ENCODE measurements around the gene MPDU1. TPM values are rescaled to one million over a fixed set of nuclear protein-coding genes. Genes with fewer than 3 reads are reported as not detected.

The MPDU1 gene
- total and polyA plus RNA-seq, 2 of the 4 experiments (the other 2 are of a cell fraction): 135 to 149 TPM

GRCh38 chr17:7633093-7633492 is 49.4 kb downstream of the MPDU1 start:
- BruUV-seq (replicated peaks): no TSS peak
- ChIA-PET CTCF (interaction anchor here (0.5 to 5.3 kb wide), 8 partner anchors 9 to 427 kb away, joined by 3 to 27 read pairs (median 4); partner anchors contain the start of genes TP53 and WRAP53), POLR2A (ENCODE audit: unreplicated experiment) (no interaction called here)
- intact Hi-C loops (cut with micrococcal nuclease) (no loop called here), in situ Hi-C loops (cut with MboI; ENCODE audit: low sequenced_read_pairs) (no loop called here), dilution Hi-C loops (cut with HindIII; ENCODE audit: low sequenced_read_pairs, unreplicated experiment) (no loop called here)
- no CpG with 5 or more reads among the region's 2 CpGs for WGBS, 2 experiments (ENCODE audit: extremely low coverage in 2 of 2, insufficient read length in 1 of 2)
- DNase-seq: no peak
- Histone ChIP-seq H3K23ac (ENCODE audit: low read depth, low read length) (no peak overlapping the region), H2BK20ac (ENCODE audit: low read depth, low read length) (no peak overlapping the region), H2AFZ (replicated peaks; ENCODE audit: low read length, poor library complexity) (no peak overlapping the region), H2BK120ac (ENCODE audit: low read depth, low read length) (no peak overlapping the region), H3K4me2 (ENCODE audit: low read depth, low read length) (no peak overlapping the region), H3K4me3 (ENCODE audit: insufficient read depth, low read depth, low read length) (no peak overlapping the region), H3K9ac (ENCODE audit: low read depth, low read length) (no peak overlapping the region), H3K27ac (ENCODE audit: insufficient read depth, low read length) (no peak overlapping the region), H3K9me3 (ENCODE audit: control insufficient read depth, insufficient read depth, low read length) (no peaks in the 10 kb centered on the region), H3K9me1 (ENCODE audit: insufficient read depth, low read length) (no peaks in the 10 kb centered on the region), H3K18ac (ENCODE audit: low read depth, low read length) (no peak overlapping the region), H4K91ac (ENCODE audit: insufficient read depth, low read depth, low read length) (no peak overlapping the region), H2AK5ac (ENCODE audit: low read depth, low read length) (no peak overlapping the region), H2BK15ac (ENCODE audit: low read depth, low read length) (no peak overlapping the region), H3K4ac (ENCODE audit: low read depth, low read length) (no peak overlapping the region), H3K36me3 (ENCODE audit: control insufficient read depth, insufficient read depth, low read length) (no peaks in the 10 kb centered on the region), H4K20me1 (ENCODE audit: insufficient read depth, low read length) (no peaks in the 10 kb centered on the region), H2AK9ac (replicated peaks; ENCODE audit: low read depth, low read length, poor library complexity) (no peak overlapping the region), H4K8ac (ENCODE audit: low read depth in 2 of 2, low read length in 2 of 2) (no peak overlapping the region), H2BK5ac (ENCODE audit: low read depth, low read length, poor library complexity, severe bottlenecking) (no peak overlapping the region), H3K14ac (replicated peaks; ENCODE audit: low read depth, low read length) (no peak overlapping the region), H4K5ac (ENCODE audit: low read depth, low read length) (no peak overlapping the region), H3K79me1 (ENCODE audit: low read depth in 1 of 2, low read length in 2 of 2) (no peaks in the 10 kb centered on the region), H3K27me3 (ENCODE audit: control insufficient read depth, insufficient read depth, low read length) (peaks cover 4% of the 10 kb centered on the region; the same call in 1 of the 2 replicates), H3K4me1 (ENCODE audit: control insufficient read depth, insufficient read depth, low read length) (no peaks in the 10 kb centered on the region), H3K56ac (ENCODE audit: extremely low read depth, insufficient read depth, low read length) (no peak overlapping the region)
- TF ChIP-seq NFE2L2 (IDR thresholded peaks at IDR 0.05; ENCODE audit: low read depth, low read length): no peak
- TF ChIP-seq ELK1 (IDR thresholded peaks at IDR 0.05; ENCODE audit: borderline replicate concordance, low read depth, low read length): no peak
- ATAC-seq (ENCODE audit: low read depth): no peak

Measured in IMR-90 (cell line).